Calu3 (cell line): ENCODE measurements around the gene KDM3A. TPM values are rescaled to one million over a fixed set of nuclear protein-coding genes. Genes with fewer than 3 reads are reported as not detected.

Source experiments
- BruUV-seq: library from RNA; stranded (reverse); fragments of 400-500 nt; replicated peaks from 2 replicates; lab custom pipeline; 2021; lab: Mats Ljungman, UMichigan
- CTCF ChIA-PET: fragments of 300-600 bp; sonication (Branson Sonifier 250); formaldehyde crosslinking; loops from one replicate; lab custom pipeline; 2022; ENCODE audit warnings: antibody characterized with exemption; lab: Charles Lee
- DNase-seq: peaks from one replicate; pipeline ENCODE4 v3.0.0; 2022
- H3K27ac Mint-ChIP-seq: one replicate; pipeline ENCODE4 v1.8.0; 2022; ENCODE audit warnings: mixed read lengths; ENCODE audit not compliant: unreplicated experiment
- H3K27me3 Mint-ChIP-seq: one replicate; pipeline ENCODE4 v1.8.0; 2022; ENCODE audit warnings: mixed read lengths; ENCODE audit not compliant: unreplicated experiment
- H3K36me3 Mint-ChIP-seq: one replicate; pipeline ENCODE4 v1.8.0; 2022; ENCODE audit warnings: mild to moderate bottlenecking, moderate library complexity, mixed read lengths; ENCODE audit not compliant: insufficient read depth, unreplicated experiment
- H3K4me1 Mint-ChIP-seq: one replicate; pipeline ENCODE4 v1.8.0; 2022; ENCODE audit warnings: mild to moderate bottlenecking, low read depth, mixed read lengths; ENCODE audit not compliant: unreplicated experiment
- H3K4me3 Mint-ChIP-seq: one replicate; pipeline ENCODE4 v1.8.0; 2022; ENCODE audit warnings: mild to moderate bottlenecking, low read depth, moderate library complexity, mixed read lengths; ENCODE audit not compliant: unreplicated experiment
- H3K9me3 Mint-ChIP-seq: one replicate; pipeline ENCODE4 v1.8.0; 2022; ENCODE audit warnings: low read depth, mixed read lengths; ENCODE audit not compliant: unreplicated experiment
- intact Hi-C: fragments of 100-400 bp; cut with micrococcal nuclease; formaldehyde crosslinking; loops from one replicate; pipeline ENCODE4 v1.10.0; 2022; ENCODE audit not compliant: unreplicated experiment
- total RNA-seq: library from RNA; stranded (reverse); gene quantifications from 2 replicates; pipeline ENCODE4 v1.2.3, GENCODE V29; 2022
- TF ChIP-seq, protein P1 (sequence below): fragments of 200-600 bp; IDR thresholded peaks from one replicate; pipeline ENCODE4 v1.8.0; 2022; ENCODE audit warnings: antibody characterized with exemption; ENCODE audit not compliant: unreplicated experiment

KDM3A gene
- total RNA-seq, 1 experiment from 2014 or later: 37.8 TPM

DNA sequence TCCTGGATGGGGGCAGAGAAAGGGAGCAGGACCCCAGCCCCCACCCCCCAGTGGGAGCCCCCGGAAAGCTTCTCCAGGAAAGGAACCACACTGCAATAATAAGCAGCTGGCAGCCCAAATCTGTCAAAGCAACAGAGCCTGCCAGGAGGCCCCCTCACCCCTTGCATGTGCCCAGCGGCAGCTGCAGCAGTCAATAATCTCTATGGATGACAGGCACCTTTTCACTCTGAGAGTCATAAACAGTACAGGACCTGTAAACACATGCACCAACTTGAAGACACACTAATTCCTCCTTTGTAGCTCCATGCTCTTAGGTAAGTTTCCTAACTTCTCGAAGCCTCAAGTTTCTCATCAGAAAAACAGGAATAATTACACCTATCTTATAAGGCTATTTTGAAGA lies 26.2 kb upstream of the KDM3A start:
- Mint-ChIP-seq H3K27me3 (peaks cover 35% of the 10 kb centered on the region), H3K9me3 (no peaks in the 10 kb centered on the region), H3K36me3 (no peaks in the 10 kb centered on the region), H3K27ac (no peak overlapping the region), H3K4me3 (no peak overlapping the region), H3K4me1 (no peaks in the 10 kb centered on the region)
- no peak for DNase-seq
- no TSS peak for BruUV-seq
- intact Hi-C loops: no loop called here
- CTCF ChIA-PET: interaction anchor here (0.7 kb wide), 1 partner anchor 221 kb away, joined by 3 read pairs; no protein-coding TSS in a partner anchor
- TF ChIP-seq, protein P1, sequence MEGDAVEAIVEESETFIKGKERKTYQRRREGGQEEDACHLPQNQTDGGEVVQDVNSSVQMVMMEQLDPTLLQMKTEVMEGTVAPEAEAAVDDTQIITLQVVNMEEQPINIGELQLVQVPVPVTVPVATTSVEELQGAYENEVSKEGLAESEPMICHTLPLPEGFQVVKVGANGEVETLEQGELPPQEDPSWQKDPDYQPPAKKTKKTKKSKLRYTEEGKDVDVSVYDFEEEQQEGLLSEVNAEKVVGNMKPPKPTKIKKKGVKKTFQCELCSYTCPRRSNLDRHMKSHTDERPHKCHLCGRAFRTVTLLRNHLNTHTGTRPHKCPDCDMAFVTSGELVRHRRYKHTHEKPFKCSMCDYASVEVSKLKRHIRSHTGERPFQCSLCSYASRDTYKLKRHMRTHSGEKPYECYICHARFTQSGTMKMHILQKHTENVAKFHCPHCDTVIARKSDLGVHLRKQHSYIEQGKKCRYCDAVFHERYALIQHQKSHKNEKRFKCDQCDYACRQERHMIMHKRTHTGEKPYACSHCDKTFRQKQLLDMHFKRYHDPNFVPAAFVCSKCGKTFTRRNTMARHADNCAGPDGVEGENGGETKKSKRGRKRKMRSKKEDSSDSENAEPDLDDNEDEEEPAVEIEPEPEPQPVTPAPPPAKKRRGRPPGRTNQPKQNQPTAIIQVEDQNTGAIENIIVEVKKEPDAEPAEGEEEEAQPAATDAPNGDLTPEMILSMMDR: no peak

DNA sequence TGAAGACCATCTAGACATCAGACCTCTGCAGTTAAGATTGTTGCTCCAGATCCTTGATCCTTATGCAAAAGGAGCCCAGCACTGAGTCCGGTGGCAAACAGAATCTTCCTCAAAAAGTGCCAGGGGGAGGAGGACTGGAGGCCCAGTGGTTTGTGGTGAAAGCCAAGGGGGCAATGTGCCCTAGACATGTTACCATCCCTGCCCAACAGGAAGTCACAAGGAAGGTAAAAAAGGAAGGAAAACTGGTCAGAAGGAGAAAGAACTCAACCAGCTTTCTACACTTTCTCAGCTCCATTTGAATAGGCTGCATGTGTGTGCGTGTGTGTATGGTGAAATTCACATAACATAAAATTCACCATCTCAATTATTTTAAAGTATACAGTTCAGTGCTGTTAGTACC lies 25.0 kb upstream of the KDM3A start:
- TF ChIP-seq, protein P1: no peak
- intact Hi-C loops: no loop called here
- no peak for DNase-seq

DNA sequence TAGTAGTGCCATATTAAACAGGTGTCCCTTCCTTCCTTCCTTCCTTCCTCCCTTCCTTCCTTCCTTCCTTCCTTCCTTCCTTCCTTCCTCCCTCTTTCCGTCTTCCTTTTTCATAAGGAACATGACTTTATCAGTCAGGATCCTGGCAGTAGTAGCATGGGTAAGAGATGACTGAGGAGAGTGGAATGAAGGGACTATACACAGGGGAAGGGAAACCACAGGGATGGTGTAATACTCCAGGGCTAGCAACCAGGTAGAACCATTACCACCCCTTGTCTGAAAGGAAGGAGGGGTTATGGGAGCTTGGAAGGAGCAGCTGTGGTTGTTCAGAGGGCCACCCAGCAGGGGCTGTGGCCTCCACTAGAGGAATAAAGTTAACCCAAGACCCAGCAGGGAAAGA lies 23.2 kb upstream of the KDM3A start:
- Mint-ChIP-seq H3K27me3 (peaks cover 46% of the 10 kb centered on the region), H3K9me3 (no peaks in the 10 kb centered on the region), H3K4me1 (no peaks in the 10 kb centered on the region), H3K4me3 (no peak overlapping the region), H3K27ac (no peak overlapping the region), H3K36me3 (no peaks in the 10 kb centered on the region)
- no peak for DNase-seq
- CTCF ChIA-PET: interaction anchor here (1.2 kb wide), 1 partner anchor 21 kb away, joined by 3 read pairs; no protein-coding TSS in a partner anchor
- intact Hi-C loops: no loop called here
- TF ChIP-seq, protein P1: no peak
- BruUV-seq: no TSS peak

More for the DNA sequence above, 25.0 kb upstream of the KDM3A start:
- Mint-ChIP-seq H3K4me1 (no peaks in the 10 kb centered on the region), H3K36me3 (no peaks in the 10 kb centered on the region), H3K4me3 (no peak overlapping the region), H3K9me3 (no peaks in the 10 kb centered on the region), H3K27me3 (peaks cover 46% of the 10 kb centered on the region), H3K27ac (no peak overlapping the region)
- BruUV-seq: no TSS peak
- CTCF ChIA-PET: no interaction called here

DNA sequence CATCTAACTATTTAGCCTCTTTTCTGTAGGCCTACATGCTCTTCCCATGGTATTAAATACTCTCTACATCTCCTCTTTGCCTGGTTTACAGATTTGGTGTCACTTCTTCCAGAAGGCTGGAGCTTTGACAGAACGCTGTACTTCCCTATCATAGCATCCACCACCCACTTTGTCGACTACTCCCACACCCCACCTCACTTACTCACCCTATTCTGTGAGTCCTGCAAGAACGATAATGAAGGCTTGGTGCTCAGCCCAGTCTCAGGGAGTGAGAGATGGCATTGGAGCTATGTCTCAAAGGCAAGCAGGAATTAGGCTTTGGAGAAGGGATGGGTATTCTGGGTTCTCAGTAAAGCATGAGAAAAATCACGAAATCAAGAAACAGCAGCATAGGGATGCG lies 20.3 kb upstream of the KDM3A start:
- no TSS peak for BruUV-seq

More for the DNA sequence above, 20.3 kb upstream of the KDM3A start:
- TF ChIP-seq, protein P1: no peak
- H3K4me1 Mint-ChIP-seq: peaks cover 8% of the 10 kb centered on the region
- DNase-seq: no peak
- intact Hi-C loops: no loop called here
- H3K27ac Mint-ChIP-seq: no peak overlapping the region
- H3K4me3 Mint-ChIP-seq: no peak overlapping the region
- no peaks in the 10 kb centered on the region for H3K9me3 Mint-ChIP-seq
- peaks cover 58% of the 10 kb centered on the region for H3K27me3 Mint-ChIP-seq
- CTCF ChIA-PET: no interaction called here
- H3K36me3 Mint-ChIP-seq: no peaks in the 10 kb centered on the region
